ENCODE measurements around the gene TARBP1. TPM values are rescaled to one million over a fixed set of nuclear protein-coding genes. Genes with fewer than 3 reads are reported as not detected.
"Not testable (repeated sequence)": the region's sequence is repeated elsewhere in the genome, so short reads cannot be mapped to it uniquely, and the experiment has no call there.

Gene TARBP1
- total RNA-seq, 1 donor from 2014 or later, result 10.1 TPM

DNA sequence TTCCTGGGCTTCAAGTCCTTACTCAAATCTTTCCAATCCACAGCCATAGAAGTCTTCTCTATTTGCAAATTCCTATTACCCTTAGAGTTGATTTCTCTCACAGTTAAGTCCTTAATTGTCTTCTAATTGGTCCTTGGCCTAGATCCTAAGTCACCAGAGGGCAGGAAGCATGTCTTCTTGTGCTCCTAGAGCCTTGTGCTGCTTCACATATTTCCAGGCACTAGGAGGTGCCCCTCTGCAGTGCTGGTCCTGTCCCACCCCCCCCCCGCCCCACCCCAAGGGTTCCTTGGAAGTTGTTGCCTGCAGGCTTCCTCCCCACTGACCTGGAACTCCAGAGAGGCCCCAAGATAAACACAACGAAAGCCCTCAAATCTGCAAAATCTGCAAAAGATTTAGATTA, 28.1 kb upstream of the TARBP1 start:
- intact Hi-C loops (cut with DNase I), result no loop called here
- ATAC-seq, result no peak
- no peak for DNase-seq (ENCODE audit: missing footprints)

GRCh38 chr1:234505769-234506102, 26.8 kb upstream of the TARBP1 start:
- intact Hi-C loops (cut with DNase I), result no loop called here
- ATAC-seq, result no peak
- no peak for DNase-seq (ENCODE audit: missing footprints)

GRCh38 chr1:234504969-234505768, 26.2 kb upstream of the TARBP1 start:
- ATAC-seq (no peak), DNase-seq (ENCODE audit: missing footprints) (no peak)
- intact Hi-C loops (cut with DNase I), result no loop called here

DNA sequence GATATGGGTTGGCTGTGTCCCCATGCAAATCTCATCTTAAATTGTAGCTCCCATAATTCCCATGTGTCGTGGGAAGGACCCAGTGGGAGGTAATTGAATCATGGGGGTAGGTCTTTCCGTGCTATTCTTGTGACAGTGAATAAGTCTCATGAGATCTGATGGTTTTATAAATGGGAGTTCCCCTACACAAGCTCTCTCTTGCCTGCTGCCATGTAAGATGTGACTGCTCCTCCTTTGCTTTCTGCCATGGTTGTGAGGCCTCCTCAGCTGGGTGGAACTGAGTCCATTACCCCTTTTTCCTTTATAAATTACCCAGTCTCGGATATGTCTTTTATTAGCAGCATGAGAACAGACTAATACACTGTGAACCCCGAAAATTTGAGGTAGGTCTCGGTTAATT, 25.3 kb upstream of the TARBP1 start:
- DNase-seq (ENCODE audit: missing footprints); intact Hi-C loops (cut with DNase I); ATAC-seq: not testable (repeated sequence)

DNA sequence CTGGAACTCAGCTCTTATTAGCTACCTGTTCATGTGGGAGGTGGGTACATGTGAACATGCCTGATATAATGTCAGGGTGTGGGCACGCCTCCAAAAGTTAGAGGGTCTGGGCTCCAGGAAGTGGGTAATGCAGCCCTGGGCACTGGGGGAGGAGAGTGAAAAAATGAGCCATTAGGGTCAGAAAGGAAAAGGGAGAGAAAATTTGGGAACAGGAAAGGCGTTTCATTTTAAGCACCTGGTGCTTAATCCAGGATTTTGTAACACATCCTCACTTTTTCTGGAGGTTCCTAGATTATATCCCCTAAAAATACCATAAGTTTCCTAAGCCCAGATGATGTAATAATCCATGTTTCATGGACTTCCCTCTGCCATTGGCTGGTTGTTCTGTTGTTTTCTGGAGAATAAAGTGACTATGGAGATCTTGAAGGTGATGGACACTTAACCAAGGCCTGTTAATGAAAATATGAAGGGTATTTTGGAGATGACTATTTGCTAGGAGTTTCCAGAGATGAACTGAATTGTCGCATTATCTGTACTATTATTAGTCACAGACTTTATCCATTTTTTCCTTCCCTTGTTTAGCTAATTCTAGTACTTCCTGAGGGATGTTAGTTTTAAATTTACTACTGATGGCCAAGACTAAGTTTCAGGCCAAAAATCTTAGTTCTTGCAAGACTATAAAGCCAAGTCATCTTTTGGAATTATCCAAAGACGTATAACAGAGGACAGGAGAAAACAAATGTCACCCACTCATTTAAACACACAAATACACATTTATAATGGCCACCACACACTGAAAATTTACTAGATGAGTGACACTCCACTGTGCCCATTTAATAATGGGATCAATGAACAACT, 24.4 kb upstream of the TARBP1 start:
- DNase-seq (ENCODE audit: missing footprints) (no peak), ATAC-seq (no peak)
- intact Hi-C loops (cut with DNase I), result no loop called here

DNA sequence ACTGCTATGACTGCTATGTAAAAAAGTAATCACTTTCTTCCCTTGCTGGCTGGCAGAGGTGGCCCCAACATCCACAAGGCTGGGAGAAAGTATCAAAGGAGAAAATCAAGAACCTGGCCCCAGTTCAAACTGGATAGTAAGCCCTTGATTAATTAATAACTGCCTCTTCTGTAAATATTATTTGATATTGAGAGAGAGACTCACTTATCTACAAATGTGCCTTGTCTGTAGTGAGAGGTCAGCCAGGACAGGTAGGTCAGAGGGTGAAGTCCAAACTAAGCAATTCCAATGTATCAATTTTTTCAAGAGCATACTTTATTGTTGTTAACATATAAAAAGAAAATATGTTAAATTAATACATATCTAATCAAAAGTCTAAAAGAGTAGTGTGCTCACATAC, 23.8 kb upstream of the TARBP1 start:
- DNase-seq (ENCODE audit: missing footprints), result no peak
- intact Hi-C loops (cut with DNase I), result no loop called here
- no peak for ATAC-seq

GRCh38 chr1:234500269-234500668, 21.3 kb upstream of the TARBP1 start:
- no peak for DNase-seq (ENCODE audit: missing footprints)
- intact Hi-C loops (cut with DNase I), result no loop called here

GRCh38 chr1:234499943-234500245, 20.9 kb upstream of the TARBP1 start:
- no peak for DNase-seq (ENCODE audit: missing footprints)
- ATAC-seq, result no peak
- intact Hi-C loops (cut with DNase I), result loop anchor here (1.0 to 5.0 kb wide), 4 partner anchors 107 to 583 kb away; no protein-coding TSS in a partner anchor

More at GRCh38 chr1:234500269-234500668, 21.3 kb upstream of the TARBP1 start:
- ATAC-seq, result no peak

DNA sequence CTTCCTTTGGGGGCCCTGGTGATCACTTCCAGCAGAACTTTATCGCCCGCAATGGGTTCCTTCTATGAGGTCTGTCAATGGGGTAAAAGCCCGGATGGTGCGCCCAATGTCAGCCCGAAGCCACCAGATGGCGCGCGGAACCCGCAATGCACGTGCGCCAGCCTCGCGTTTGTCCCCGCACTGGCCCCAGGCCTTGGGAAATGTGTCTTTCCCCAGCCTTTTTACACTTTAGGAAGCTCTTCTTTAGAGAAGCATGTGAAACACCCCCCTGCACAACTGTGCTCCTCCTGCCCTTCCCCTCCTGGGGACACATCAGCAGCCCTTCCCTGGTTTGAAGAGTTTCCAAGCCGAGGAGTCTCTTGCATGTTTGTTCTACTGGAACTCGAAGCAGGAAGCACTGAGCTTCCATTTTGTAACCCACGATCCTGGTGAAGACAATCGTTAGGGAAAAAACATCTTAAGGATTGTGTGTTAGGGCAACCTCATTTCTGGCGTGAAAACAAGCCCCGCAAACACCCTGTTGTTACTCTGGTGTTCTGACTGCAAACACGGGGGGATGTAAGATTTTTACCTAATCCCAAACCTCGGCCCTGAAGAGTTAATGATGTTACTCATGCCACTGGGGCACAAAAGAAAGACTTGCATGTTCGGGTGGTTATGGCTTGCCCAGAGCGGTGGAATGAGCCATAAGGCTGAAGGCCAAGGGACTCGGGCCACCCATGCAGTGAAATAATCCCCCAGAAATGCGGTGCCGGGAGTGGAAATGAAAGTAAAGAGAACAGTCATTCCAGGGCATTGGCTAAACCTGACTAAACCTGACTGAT, 20.4 kb upstream of the TARBP1 start:
- peak; percentile 97 for ATAC-seq
- peak; percentile 97 for DNase-seq (ENCODE audit: missing footprints)
- intact Hi-C loops (cut with DNase I), result loop anchor here (1.0 to 5.0 kb wide), 4 partner anchors 108 to 584 kb away; no protein-coding TSS in a partner anchor

GRCh38 chr1:234498448-234499118, 19.6 kb upstream of the TARBP1 start:
- ATAC-seq (peak; percentile 23), DNase-seq (ENCODE audit: missing footprints) (no peak)
- intact Hi-C loops (cut with DNase I), result loop anchor here (1.0 to 5.0 kb wide), 4 partner anchors 109 to 585 kb away; no protein-coding TSS in a partner anchor

DNA sequence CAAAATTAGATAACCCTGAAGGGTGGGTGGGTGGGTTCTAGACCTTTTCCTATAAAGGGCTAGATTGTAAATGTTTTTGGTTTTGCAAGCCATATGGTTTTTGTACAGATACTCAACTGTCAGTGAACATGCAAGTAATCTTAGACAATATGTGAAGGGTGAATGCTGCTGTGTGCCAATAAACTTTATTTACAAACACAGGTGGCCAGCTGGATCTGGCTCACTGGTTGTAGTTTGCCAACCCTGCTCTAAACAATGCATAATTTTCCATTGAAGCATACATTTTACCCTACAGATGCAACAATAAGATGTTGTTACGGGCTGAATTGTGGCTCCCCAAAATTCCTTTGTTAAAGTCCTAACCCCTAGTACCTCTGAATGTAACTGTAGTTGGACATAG, 18.6 kb upstream of the TARBP1 start:
- no peak for ATAC-seq
- intact Hi-C loops (cut with DNase I), result loop anchor here (5.0 kb wide), 2 partner anchors 225 to 390 kb away; no protein-coding TSS in a partner anchor
- no peak for DNase-seq (ENCODE audit: missing footprints)

- no peak for ATAC-seq
- intact Hi-C loops (cut with DNase I), result loop anchor here (5.0 kb wide), 2 partner anchors 227 to 392 kb away; no protein-coding TSS in a partner anchor
- DNase-seq (ENCODE audit: missing footprints), result no peak
Observed at GRCh38 chr1:234495231-234495990, 16.4 kb upstream of the TARBP1 start.

DNA sequence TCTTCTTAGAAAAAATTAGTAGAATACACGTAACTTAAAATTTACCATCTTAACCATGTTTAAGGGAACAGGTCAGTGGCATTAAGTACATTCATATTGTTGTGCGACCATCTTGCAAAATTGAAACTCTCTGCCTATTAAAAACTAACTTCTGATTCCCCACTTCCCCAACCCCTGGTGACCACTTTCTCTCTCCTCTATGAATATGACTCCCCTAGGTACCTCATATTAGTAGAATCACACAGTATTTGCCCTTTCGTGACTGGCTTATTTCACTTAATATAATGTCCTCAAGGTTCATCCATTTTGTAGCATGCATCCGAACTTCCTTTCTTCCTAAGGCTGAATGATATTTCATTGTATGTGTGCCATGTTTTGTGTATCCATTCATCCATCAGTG, 15.1 kb upstream of the TARBP1 start:
- ATAC-seq (no peak), DNase-seq (ENCODE audit: missing footprints) (no peak)
- intact Hi-C loops (cut with DNase I), result no loop called here

- ATAC-seq, result no peak
- no peak for DNase-seq (ENCODE audit: missing footprints)
- intact Hi-C loops (cut with DNase I), result no loop called here
Observed at GRCh38 chr1:234490793-234491479, 12.0 kb upstream of the TARBP1 start.

DNA sequence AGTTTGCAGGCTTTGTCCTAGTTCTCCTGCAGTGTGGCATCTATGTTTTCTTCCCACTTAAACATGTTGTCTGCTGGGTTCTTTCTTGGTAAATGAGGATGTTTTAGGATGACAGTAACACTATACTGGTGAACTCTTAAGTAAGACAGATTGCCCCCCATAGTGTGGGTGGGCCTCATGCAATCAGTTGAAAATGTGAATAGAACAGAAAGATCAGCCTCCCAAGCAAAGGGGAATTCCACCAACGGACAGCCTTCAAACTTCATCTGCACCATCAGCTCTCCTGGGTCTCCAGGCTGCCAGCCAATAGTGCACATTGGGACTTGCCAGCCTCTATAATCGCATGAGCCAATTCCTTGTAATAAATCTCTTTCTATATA, 10.7 kb upstream of the TARBP1 start:
- ATAC-seq, result no peak
- intact Hi-C loops (cut with DNase I), result loop anchor here (10.0 kb wide), 1 partner anchor 925 kb away; no protein-coding TSS in a partner anchor
- no peak for DNase-seq (ENCODE audit: missing footprints)

DNA sequence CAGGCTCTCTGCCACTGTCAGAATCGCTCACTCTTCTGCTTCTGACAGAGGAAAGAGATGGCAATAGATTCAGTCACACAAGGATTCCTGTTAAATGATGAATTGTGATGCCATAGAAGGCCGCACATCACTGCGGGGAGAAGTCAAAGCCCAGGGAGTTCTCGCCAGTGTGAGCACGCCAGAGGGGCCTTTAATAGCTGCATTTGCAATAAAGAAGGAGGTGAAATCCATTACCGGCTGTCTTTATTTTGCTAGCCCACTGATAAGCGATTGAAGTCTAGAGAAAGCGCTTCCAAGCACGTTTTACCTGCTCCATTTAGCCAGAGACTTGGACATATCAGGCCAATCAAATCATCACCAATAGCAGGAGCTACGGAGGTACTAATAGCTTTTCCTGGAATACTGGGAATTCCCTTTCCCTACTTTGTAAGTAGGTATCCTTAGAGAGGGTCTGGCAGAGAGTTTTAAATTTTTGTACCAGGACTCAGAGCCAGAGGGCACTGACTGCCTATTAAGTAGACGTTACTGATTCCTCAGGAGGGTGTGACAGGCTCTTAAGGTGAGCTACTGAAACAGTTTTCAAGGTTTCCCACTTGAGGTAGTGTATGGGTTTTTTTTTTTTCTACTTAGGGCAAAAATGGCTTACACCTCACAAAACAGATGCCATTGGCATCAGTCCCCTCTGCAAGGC, 10.2 kb upstream of the TARBP1 start:
- intact Hi-C loops (cut with DNase I), result loop anchor here (10.0 kb wide), 1 partner anchor 926 kb away; no protein-coding TSS in a partner anchor
- no peak for DNase-seq (ENCODE audit: missing footprints)
- no peak for ATAC-seq

All from Right ventricle myocardium inferior (tissue), 1 donor.